ENCODE data around the gene BTG1. TPM values are rescaled to one million over a fixed set of nuclear protein-coding genes. Genes with fewer than 3 reads are reported as not detected.

The BTG1 gene
- total RNA-seq, 1 donor from 2014 or later, result 97.2 TPM

- no peak for DNase-seq (ENCODE audit: low spot score)
Observed at GRCh38 chr12:92133795-92134637, 11.6 kb downstream of the BTG1 start.

DNA sequence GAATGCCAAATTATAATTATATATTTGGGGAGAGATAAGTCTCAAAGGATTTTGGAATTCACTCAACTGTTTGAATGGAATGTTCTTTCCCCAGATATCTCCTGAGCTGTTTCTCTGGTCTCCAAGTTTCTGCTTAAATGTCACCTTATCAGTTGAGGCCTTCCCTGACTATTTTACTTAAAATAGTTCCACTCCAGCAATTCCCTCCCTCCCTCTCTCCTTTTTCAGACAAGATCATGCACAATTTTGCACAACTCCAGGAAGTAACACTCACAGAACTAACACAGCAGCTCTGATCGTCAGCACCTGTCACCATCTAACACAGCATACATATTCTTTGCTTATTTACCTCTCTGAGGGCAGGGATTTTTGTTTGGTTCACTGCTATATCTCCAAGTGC is 12.5 kb downstream of the BTG1 start:
- DNase-seq (ENCODE audit: low spot score), result no peak

DNA sequence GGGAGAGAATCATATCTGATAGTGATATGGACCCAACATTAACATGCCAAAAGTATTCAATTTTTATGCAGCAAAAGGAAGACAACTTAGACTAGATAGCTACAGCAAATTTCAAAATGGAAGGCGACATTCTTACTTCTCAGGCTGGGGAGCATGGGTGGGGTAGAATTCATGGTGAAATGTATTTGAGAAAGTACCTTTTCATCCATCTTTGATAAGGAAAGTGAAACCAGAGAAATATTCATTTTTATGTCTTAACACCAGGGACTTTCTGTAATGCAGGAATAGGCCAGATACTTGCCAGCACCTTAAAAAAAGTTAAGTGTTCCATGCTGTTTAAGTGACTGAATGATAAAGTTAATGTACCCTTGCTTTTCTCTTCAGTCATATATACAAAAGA is 13.4 kb downstream of the BTG1 start:
- no peak for DNase-seq (ENCODE audit: low spot score)

DNA sequence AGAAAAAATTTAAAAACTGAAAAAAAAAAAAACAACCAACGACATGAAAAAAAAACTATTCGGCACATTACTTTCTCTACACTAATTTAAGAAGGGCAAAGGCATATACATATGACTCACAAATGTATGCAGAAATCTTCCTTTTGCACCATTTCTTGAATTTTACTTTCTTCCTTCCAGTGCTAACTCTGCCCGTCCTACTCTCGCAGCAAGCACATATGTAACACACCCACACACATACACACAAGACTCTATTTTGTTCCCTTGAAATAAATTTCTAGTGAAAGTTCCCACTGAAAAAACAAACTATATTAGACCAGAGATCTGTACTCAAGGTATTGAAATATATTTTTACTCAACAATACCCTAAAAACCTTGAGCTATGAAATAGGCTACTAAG is 14.6 kb downstream of the BTG1 start:
- DNase-seq (ENCODE audit: low spot score), result no peak

DNA sequence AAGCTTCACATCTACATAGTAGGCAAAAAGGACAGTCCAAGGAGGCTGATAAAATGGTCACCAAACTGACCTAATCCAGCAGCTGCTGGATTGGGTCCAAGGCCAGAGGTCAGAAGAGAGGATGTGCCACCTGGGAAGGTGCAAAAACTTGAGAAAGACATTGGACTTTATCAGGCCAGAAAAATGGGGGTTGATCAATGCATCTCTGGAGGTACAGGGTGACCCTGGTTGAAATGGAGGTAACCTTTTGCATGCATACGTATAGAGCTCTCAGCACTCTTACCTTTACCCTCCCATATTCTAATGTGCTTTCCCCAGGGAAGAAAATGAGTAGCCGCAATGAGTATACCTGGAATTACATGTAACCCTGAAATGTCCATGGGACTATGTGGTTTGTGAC is 16.0 kb downstream of the BTG1 start:
- DNase-seq (ENCODE audit: low spot score), result no peak

DNA sequence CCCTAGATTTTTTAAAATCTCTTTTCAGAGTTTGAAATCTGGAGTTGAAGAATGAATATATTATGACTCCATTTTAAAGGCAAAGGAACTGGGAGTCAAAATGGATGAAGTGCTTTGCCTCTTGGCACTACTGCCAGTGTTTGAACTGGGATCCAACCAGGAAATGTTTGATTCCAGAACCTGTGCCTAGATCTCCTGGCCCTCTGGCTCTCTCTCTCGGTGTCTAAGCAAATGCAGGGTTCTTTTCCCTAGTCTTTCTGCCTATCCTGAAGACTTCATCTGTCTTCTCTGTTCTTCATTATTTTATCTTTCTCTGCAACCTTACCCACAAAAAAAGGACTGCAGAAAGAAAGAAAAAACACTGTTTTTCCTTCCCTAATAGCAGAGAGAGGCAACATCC is 17.0 kb downstream of the BTG1 start:
- no peak for DNase-seq (ENCODE audit: low spot score)

DNA sequence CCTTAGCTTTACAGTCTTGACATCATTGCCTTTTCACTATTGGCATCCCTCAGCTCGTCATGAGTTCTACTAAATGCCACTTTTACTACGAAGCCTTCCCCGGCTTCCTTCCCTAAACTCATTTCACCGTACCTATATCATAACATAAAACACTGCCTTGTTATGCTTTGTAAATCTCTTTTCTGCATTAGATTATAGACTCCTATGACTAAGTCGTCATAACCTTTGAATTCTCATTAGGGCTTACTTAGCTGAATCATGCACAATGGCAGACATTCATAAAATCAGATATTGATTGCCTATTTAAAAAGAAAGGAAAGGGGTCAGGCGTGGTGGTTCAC is 21.0 kb downstream of the BTG1 start:
- DNase-seq (ENCODE audit: low spot score), result no peak

GRCh38 chr12:92123780-92124688 is 21.6 kb downstream of the BTG1 start:
- no peak for DNase-seq (ENCODE audit: low spot score)

- DNase-seq (ENCODE audit: low spot score), result no peak
Observed at GRCh38 chr12:92122941-92123779, 22.5 kb downstream of the BTG1 start.

GRCh38 chr12:92121826-92122225 is 23.8 kb downstream of the BTG1 start:
- DNase-seq (ENCODE audit: low spot score), result no peak

DNA sequence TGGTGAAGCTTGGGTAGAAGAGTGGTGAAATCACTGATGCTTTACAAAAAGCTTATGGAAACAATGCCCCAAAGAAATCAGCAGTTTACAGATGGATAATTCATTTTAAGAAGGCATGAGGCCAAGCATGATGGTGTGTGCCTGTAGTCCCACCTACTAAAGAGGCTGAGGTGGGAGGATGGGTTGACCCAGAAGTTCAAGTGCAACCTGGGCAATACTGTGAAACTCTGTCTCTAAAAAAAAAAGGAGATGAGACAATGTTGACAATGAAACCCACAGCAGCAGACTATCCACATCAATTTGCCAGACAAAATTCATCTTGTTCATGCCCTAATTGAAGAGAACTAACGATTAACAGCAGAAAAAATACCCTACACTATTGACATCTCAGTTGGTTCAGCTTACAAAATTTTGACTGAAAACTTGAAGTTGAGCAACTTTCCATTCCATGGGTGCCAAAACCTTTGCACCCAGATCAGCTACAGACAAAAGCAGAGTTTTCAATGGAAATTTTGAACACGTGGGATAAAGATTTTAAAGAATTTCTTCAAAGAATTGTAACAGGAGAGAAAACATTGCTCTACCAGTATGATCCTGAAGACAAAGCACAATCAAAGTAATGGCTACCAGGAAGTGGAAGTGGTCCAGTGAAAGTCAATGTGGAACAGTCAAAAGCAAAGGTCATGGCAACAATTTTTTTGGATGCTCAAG is 26.7 kb downstream of the BTG1 start:
- DNase-seq (ENCODE audit: low spot score), result no peak

- DNase-seq (ENCODE audit: low spot score), result no peak
Observed at GRCh38 chr12:92114834-92115233, 30.8 kb downstream of the BTG1 start.

DNA sequence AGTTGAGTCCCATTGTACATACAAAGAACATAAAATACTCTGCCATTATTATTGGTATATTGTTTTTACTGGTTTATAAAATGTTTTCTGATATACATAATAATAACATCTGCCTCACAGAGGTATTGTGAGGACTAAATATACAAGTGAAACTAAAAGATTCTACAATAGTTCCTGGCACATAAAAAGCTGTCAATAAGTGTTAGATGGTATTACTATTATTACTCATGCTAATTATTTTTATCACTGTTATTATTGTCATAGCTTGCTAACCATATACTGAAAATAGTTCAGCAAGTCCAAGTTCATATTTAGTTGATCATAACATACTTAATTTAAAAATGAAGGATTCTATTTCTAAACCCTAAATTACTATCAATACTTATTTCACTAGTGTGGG is 34.4 kb downstream of the BTG1 start:
- no peak for DNase-seq (ENCODE audit: low spot score)

GRCh38 chr12:92110083-92110640 is 35.5 kb downstream of the BTG1 start:
- no peak for DNase-seq (ENCODE audit: low spot score)

- DNase-seq (ENCODE audit: low spot score), result no peak
Observed at GRCh38 chr12:92109613-92110012, 36.0 kb downstream of the BTG1 start.

DNA sequence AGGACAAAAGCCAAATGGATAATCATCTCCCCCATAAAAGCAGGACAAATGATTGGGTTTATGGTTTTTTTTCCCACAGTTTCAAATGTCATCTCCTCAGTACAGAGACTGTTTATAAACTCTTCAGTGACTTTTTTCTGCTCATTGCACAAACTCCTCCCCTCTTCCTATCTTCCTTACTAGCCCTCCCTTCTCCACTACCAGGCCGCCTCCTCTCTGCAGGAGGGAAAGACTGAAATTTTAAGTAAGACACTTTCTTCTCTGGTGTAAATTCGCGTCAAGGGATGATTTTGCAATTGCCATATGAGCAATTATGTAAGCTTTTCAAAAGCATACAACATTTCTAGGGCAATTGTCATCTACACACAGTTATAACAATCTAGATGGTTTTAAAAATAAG is 37.0 kb downstream of the BTG1 start:
- DNase-seq (ENCODE audit: low spot score), result no peak

DNA sequence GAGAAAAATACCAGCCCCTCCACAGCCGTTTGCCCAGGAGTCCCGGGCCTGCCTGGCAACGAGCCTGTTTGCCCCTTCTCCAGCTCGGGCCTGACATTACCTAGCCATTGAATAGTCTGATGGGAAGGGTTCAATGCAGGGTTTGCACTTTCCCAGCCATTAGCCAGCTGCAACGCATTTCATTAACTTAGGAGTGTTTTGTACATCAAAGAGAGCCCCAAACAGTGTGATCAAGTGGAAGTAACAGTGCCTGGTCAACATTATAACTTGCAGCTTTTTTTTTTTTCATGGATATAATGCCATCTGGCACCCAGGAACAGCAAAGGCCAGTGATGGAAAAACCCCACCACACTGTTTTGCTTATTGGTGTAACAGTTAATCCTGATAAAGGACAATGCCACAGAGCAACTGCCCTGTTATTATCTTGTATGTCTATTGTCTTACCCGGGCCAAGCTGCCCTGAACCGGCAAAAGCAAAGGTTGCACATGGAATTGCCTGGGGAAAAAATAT is 38.0 kb downstream of the BTG1 start:
- no peak for DNase-seq (ENCODE audit: low spot score)

GRCh38 chr12:92107094-92107493 is 38.6 kb downstream of the BTG1 start:
- no peak for DNase-seq (ENCODE audit: low spot score)

DNA sequence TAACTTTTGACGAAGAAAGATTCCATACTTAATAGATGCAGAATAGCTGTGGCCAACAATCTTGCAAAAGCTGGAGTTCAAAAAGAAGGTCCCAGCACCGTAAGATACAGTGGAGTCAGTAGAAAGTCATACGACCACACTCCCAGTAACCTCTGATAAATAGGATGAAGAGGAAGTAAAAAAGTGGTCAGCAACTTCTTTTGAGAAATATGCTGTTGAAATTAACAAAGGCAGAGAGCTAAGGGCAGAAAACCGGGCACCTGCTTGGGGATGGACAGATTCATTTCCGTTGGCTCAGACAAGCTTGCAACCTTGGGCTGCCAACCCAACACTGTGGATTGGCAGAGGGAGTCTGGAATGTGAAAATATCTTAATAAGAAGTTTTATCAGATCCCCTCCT is 40.0 kb downstream of the BTG1 start:
- no peak for DNase-seq (ENCODE audit: low spot score)

GRCh38 chr12:92105110-92105509 is 40.5 kb downstream of the BTG1 start:
- no peak for DNase-seq (ENCODE audit: low spot score)

Measured in mesenteric fat pad (tissue), 1 donor.